ENCODE measurements around the gene SLC35A4. TPM values are rescaled to one million over a fixed set of nuclear protein-coding genes. Genes with fewer than 3 reads are reported as not detected.

The SLC35A4 gene
- total and polyA plus RNA-seq, 2 of the 13 experiments (the other 11 are each of a cell fraction or from before 2014, with no cell fraction given): 0.71 to 4.0 TPM

- TF ChIP-seq TMF1 (CRISPR knock-in tag; IDR thresholded peaks at IDR 0.05; ENCODE audit: low read depth) (0 out of 2 replicates have a peak, but pooled peaks have one; percentile 58), ZGPAT (CRISPR knock-in tag; IDR thresholded peaks at IDR 0.05) (peak; percentile 85), ZBTB8A (CRISPR knock-in tag; IDR thresholded peaks at IDR 0.05; ENCODE audit: borderline replicate concordance, low read depth) (no peak), HNF4A (CRISPR knock-in tag; IDR thresholded peaks at IDR 0.05) (peak; percentile 83), THAP11 (CRISPR knock-in tag; IDR thresholded peaks at IDR 0.05) (peak; percentile 64; the same call in 1 of the 2 replicates), ZNF33B (CRISPR knock-in tag; IDR thresholded peaks at IDR 0.05) (no peak), SMC3 (IDR thresholded peaks at IDR 0.05; ENCODE audit: low read length) (no peak), LRRFIP1 (CRISPR knock-in tag; conservative IDR thresholded peaks at IDR 0.05) (no peak), ATF7-NPFF (CRISPR knock-in tag; IDR thresholded peaks at IDR 0.05; ENCODE audit: low read depth) (peak; percentile 60; the same call in 1 of the 2 replicates), NKX3-1 (CRISPR knock-in tag; IDR thresholded peaks at IDR 0.05) (peak; percentile 67), ZNF777 (CRISPR knock-in tag; IDR thresholded peaks at IDR 0.05) (peak; percentile 51; the same call in 1 of the 2 replicates), RNF2 (conservative IDR thresholded peaks at IDR 0.05; ENCODE audit: low read depth) (peak; percentile 70; the same call in 1 of the 2 replicates), THRA (CRISPR knock-in tag; IDR thresholded peaks at IDR 0.05; ENCODE audit: borderline replicate concordance) (peak; percentile 36; the same call in 1 of the 2 replicates), POLR2AphosphoS5 (IDR thresholded peaks at IDR 0.05; ENCODE audit: low read depth, low read length) (peak; percentile 60; the same call in 1 of the 2 replicates), NCOA2 (CRISPR knock-in tag; IDR thresholded peaks at IDR 0.05) (peak; percentile 44; the same call in 1 of the 2 replicates), ZBTB21 (CRISPR knock-in tag; IDR thresholded peaks at IDR 0.05) (0 out of 2 replicates have a peak, but pooled peaks have one; percentile 33), MNT (IDR thresholded peaks at IDR 0.05) (peak; percentile 99), AGO2 (optimal IDR thresholded peaks at IDR 0.05; ENCODE audit: low read depth, low read length) (peak; percentile 99), FOXC1 (CRISPR knock-in tag; IDR thresholded peaks at IDR 0.05; ENCODE audit: borderline replicate concordance) (peak; percentile 56; the same call in 1 of the 2 replicates), ELF3 (CRISPR knock-in tag; IDR thresholded peaks at IDR 0.05) (peak; percentile 60), ADNP (CRISPR knock-in tag; IDR thresholded peaks at IDR 0.05) (no peak), ZNF274 (CRISPR knock-in tag; IDR thresholded peaks at IDR 0.05) (no peak), NFATC3 (CRISPR knock-in tag; IDR thresholded peaks at IDR 0.05) (peak; percentile 62; the same call in 1 of the 2 replicates), KDM5B (CRISPR knock-in tag; IDR thresholded peaks at IDR 0.05; ENCODE audit: borderline replicate concordance) (peak; percentile 44; the same call in 1 of the 2 replicates)
Observed at GRCh38 chr5:140547508-140548299, 16.9 kb upstream of the SLC35A4 start, which contains the start of gene EIF4EBP3 (continued).

Data from HepG2 (cell line).